GM19099 (cell line): ENCODE results near the gene MAGI1.

Experiments
- POLR2A ChIP-seq: IDR thresholded peaks from 3 replicates; pipeline ENCODE4 v1.6.1; 2011; ENCODE audit warnings: low read depth; ENCODE audit not compliant: insufficient read length; ENCODE audit errors: extremely low read depth

Gene MAGI1

GRCh38 chr3:66050821-66051220 is 12.1 kb upstream of the MAGI1 start:
- TF ChIP-seq POLR2A = no peak

GRCh38 chr3:66048051-66048395 is 9.3 kb upstream of the MAGI1 start:
- no peak for TF ChIP-seq POLR2A

GRCh38 chr3:66047311-66048050 is 8.8 kb upstream of the MAGI1 start:
- no peak for TF ChIP-seq POLR2A

GRCh38 chr3:66041828-66042227 is 3.1 kb upstream of the MAGI1 start:
- TF ChIP-seq POLR2A = no peak

GRCh38 chr3:66041116-66041515 is 2.4 kb upstream of the MAGI1 start:
- TF ChIP-seq POLR2A = no peak

GRCh38 chr3:66039590-66039887 is 821 bp upstream of the MAGI1 start:
- TF ChIP-seq POLR2A = no peak

GRCh38 chr3:66038384-66038725 is 363 bp downstream of the MAGI1 start:
- no peak for TF ChIP-seq POLR2A

- TF ChIP-seq POLR2A = no peak
Measured at GRCh38 chr3:66037986-66038369, 740 bp downstream of the MAGI1 start.

- no peak for TF ChIP-seq POLR2A
Measured at GRCh38 chr3:66037330-66037985, 1.3 kb downstream of the MAGI1 start.

- TF ChIP-seq POLR2A = no peak
Measured at GRCh38 chr3:66036586-66037148, 2.1 kb downstream of the MAGI1 start.

GRCh38 chr3:66035763-66036477 is 2.8 kb downstream of the MAGI1 start:
- no peak for TF ChIP-seq POLR2A

GRCh38 chr3:66033241-66034138 is 5.2 kb downstream of the MAGI1 start:
- no peak for TF ChIP-seq POLR2A

- no peak for TF ChIP-seq POLR2A
Measured at GRCh38 chr3:66031102-66031698, 7.5 kb downstream of the MAGI1 start.

- TF ChIP-seq POLR2A = no peak
Measured at GRCh38 chr3:66029443-66029842, 9.3 kb downstream of the MAGI1 start.

- TF ChIP-seq POLR2A = no peak
Measured at GRCh38 chr3:66029014-66029413, 9.7 kb downstream of the MAGI1 start.
